Adipose tissue (tissue), 3 donors: ENCODE data around the gene ATP6V0E2. TPM values are rescaled to one million over a fixed set of nuclear protein-coding genes. Genes with fewer than 3 reads are reported as not detected.
"Not testable (repeated sequence)": the region's sequence is repeated elsewhere in the genome, so short reads cannot be mapped to it uniquely, and the experiment has no call there.

ENCODE experiments used
- H3K27ac ChIP-seq: one replicate; pipeline ENCODE4 v1.5.1; 2013; ENCODE audit warnings: low read depth, low read length
- WGBS, 3 donors: extraction: QIAGEN DNeasy Blood & Tissue Kit; methylation state at CpG; one replicate each; pipeline ENCODE4 v1.1.7; 2013; 5-methylcytosine and 5-hydroxymethylcytosine counted together
- polyA plus RNA-seq, 3 donors: library from polyadenylated mRNA; stranded (reverse); fragments of 200-250 nt; gene quantifications; one replicate each; pipeline ENCODE4 v1.2.3, GENCODE V29; 2013
- donor health status: healthy with polysubstance abuse.
- donor health status: Bipolar disorder and iron deficiency.
- donor health status: healthy.

ATP6V0E2 gene
- polyA plus RNA-seq, 3 donors: 15.2 to 31.9 (median 18.0) TPM

GRCh38 chr7:149885191-149886017 lies 11.6 kb downstream of the ATP6V0E2 start:
- no peak overlapping the region for H3K27ac ChIP-seq
- WGBS, 3 donors: 70 to 79% (median 76%) methylated on average over 13 of the region's 13 CpGs

DNA sequence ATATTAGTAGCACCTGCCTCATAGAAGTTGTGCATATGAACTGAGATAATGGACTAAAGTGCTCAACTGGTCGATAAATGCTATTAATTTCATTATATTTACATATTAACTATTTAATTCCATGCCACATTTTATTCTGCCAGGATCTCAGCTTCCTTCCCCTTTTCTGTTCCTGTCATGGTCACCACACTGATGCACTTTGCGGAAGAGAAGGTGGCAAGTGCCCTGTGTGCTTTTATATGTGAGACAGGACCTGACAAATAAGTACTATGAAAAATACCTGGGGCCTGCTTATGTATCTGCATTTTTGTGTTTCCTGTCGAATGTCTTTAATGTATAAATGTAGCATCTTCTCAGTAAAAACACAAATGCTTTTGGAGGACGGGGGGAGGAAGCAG lies 12.2 kb downstream of the ATP6V0E2 start:
- WGBS, 3 donors: 32 to 57% (median 55%) methylated on average over 4 of the region's 4 CpGs
- H3K27ac ChIP-seq: no peak overlapping the region

DNA sequence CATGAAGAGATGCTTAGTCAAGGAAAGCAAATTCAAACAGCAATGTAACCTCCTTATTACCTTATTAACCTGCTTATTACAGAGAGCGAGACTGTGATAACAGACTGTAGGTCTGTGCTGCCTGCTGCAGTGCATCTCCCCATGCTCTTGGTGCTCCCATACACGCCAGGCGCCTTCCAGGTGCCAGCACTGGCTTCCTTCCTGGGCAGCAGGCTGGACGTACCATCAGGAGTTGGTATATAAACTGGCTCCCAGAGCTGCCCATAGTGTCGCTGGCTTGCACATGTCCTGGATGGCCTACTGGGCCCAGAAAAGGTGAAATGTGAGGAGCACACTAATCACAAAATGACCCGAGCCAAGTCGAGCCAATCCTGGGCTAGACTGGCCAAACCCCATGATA lies 13.5 kb downstream of the ATP6V0E2 start:
- WGBS, 3 donors: 91 to 95% (median 95%) methylated on average over 7 of the region's 7 CpGs
- no peak overlapping the region for H3K27ac ChIP-seq

DNA sequence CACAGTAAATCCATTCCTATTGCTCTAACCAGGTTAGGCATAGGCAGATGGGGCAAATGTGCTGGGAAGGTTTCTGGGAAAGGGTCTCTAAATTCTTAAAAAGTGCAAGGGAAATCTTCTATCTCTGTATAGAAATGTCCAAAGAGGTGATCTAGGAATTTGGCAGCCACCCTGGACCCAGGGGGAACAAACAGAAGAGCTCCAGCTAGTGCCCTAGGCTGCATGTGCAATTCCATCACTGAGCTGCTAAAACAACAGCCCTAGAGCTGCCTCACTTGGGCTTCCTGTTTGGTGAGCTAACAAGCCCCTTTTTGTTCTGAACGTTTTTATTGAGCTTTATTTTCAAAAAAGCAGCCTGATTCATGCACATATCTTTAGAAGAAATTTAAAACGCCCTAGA lies 16.9 kb downstream of the ATP6V0E2 start:
- not testable (repeated sequence) for H3K27ac ChIP-seq
- 35 to 39% (median 37%) methylated on average over 2 of the region's 2 CpGs for WGBS, 3 donors

- 83 to 88% (median 84%) methylated on average over 8 of the region's 8 CpGs for WGBS, 3 donors
- not testable (repeated sequence) for H3K27ac ChIP-seq
Measured at GRCh38 chr7:149894957-149895356, 21.2 kb downstream of the ATP6V0E2 start.

DNA sequence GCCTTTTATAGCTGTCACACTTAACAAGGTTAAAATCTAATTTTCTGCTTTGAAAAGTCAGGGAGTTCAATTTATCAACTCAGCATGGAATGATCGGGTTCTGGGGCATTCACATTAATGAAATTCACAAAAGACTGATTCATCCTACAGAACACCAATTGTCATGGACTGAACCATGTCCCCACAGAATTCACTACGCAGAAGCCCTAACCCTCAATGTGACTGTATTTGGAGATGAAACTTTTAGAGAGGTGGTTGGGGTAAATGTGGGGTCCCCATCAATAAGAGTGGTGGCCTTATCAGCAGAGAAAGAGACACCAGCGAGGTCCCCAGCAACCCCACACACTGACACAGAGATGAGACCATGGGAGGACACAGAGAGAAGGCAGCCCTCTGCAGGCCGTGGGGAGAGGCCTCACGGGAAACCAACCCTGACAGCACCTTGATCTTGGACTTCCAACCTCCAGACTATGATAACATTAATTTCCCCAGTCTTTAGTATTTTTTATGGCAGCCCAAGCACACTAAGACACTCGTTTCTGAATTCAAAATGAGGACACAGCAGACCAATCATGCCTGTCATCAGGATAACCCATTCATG lies 34.1 kb downstream of the ATP6V0E2 start:
- H3K27ac ChIP-seq: not testable (repeated sequence)
- 75 to 80% (median 75%) methylated on average over 4 of the region's 6 CpGs for WGBS, 3 donors

- not testable (repeated sequence) for H3K27ac ChIP-seq
- WGBS, 3 donors: 66 to 76% (median 69%) methylated on average over 6 to 7 of the region's 9 CpGs
Measured at GRCh38 chr7:149910219-149910618, 36.5 kb downstream of the ATP6V0E2 start.

DNA sequence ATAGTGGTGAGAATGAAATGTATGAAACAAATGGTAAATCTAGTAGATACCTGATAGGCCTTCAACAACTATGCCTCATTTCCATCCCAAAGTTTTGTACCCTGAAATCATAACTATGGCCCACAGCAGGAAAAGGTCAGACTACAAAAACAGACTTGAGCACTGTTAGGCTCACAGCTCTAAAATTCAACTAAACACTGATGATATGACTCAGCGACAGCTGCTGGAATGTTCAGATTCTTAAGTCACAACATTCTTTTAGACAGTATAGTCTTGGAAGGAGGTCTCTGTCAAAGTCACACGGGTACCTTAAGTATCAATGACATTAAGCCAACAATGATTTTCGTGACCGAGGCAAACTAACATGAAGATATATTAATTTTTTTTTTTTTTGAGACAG lies 38.4 kb downstream of the ATP6V0E2 start:
- not testable (repeated sequence) for H3K27ac ChIP-seq
- 84 to 92% (median 89%) methylated on average over 1 to 2 of the region's 4 CpGs for WGBS, 3 donors

GRCh38 chr7:149926414-149926813 lies 52.6 kb downstream of the ATP6V0E2 start:
- WGBS, 3 donors: 51 to 84% (median 56%) methylated on average over 7 of the region's 7 CpGs
- not testable (repeated sequence) for H3K27ac ChIP-seq

Other genes with a start within 250 kb of the ATP6V0E2 start
- gene ZNF467, start 100.4 kb upstream of the ATP6V0E2 start, polyA plus RNA-seq: 10 to 100 TPM in 2 of 3 donors, 1 to 10 TPM in 1; 6.2 to 17.1 (median 16.9) TPM
- 1 to 10 TPM; 5.0 to 9.8 (median 7.4) TPM for gene ZNF862, start 35.6 kb upstream of the ATP6V0E2 start, polyA plus RNA-seq